ENCODE data around the gene DDB1. TPM values are rescaled to one million over a fixed set of nuclear protein-coding genes. Genes with fewer than 3 reads are reported as not detected.

DDB1 gene
- total RNA-seq, 1 experiment from 2014 or later = 284 TPM

- Histone ChIP-seq H3K9me3 (no peaks in the 10 kb centered on the region), H3K36me3 (ENCODE audit: control insufficient read depth, insufficient read depth, low read length) (no peaks in the 10 kb centered on the region; the same call in 1 of the 2 replicates), H3K4me3 (ENCODE audit: low read depth, low read length) (no peak overlapping the region), H3K4me1 (no peaks in the 10 kb centered on the region), H3K27me3 (replicated peaks; ENCODE audit: control insufficient read depth, insufficient read depth, low read length) (no peaks in the 10 kb centered on the region)
- no TSS peak for BruUV-seq (replicated peaks)
- Mint-ChIP-seq H3K36me3 (ENCODE audit: insufficient read depth, unreplicated experiment) (peaks cover 11% of the 10 kb centered on the region), H3K9me3 (ENCODE audit: unreplicated experiment) (no peaks in the 10 kb centered on the region), H3K27me3 (ENCODE audit: insufficient read depth, unreplicated experiment) (no peaks in the 10 kb centered on the region), H3K4me3 (ENCODE audit: unreplicated experiment) (no peak overlapping the region), H3K27ac (ENCODE audit: unreplicated experiment) (no peak overlapping the region), H3K4me1 (ENCODE audit: low read depth, unreplicated experiment) (no peaks in the 10 kb centered on the region)
- ChIA-PET CTCF (interaction anchor here (0.6 kb wide), 1 partner anchor 38 kb away, joined by 4 read pairs; no protein-coding TSS in a partner anchor), POLR2A (no interaction called here)
- intact Hi-C loops (cut with micrococcal nuclease; ENCODE audit: unreplicated experiment) = no loop called here
- TF ChIP-seq, protein P1, sequence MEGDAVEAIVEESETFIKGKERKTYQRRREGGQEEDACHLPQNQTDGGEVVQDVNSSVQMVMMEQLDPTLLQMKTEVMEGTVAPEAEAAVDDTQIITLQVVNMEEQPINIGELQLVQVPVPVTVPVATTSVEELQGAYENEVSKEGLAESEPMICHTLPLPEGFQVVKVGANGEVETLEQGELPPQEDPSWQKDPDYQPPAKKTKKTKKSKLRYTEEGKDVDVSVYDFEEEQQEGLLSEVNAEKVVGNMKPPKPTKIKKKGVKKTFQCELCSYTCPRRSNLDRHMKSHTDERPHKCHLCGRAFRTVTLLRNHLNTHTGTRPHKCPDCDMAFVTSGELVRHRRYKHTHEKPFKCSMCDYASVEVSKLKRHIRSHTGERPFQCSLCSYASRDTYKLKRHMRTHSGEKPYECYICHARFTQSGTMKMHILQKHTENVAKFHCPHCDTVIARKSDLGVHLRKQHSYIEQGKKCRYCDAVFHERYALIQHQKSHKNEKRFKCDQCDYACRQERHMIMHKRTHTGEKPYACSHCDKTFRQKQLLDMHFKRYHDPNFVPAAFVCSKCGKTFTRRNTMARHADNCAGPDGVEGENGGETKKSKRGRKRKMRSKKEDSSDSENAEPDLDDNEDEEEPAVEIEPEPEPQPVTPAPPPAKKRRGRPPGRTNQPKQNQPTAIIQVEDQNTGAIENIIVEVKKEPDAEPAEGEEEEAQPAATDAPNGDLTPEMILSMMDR (IDR thresholded peaks at IDR 0.05; ENCODE audit: insufficient read depth in 1 of 2, low read depth in 1 of 2, low read length in 1 of 2, severe bottlenecking in 1 of 2, unreplicated experiment in 1 of 2) = no peak
- DNase-seq = no peak
Measured at GRCh38 chr11:61343792-61344745, 11.2 kb upstream of the DDB1 start.

- CTCF ChIA-PET = no interaction called here
- Mint-ChIP-seq H3K9me3 (ENCODE audit: unreplicated experiment) (no peaks in the 10 kb centered on the region), H3K27ac (ENCODE audit: unreplicated experiment) (no peak overlapping the region), H3K4me1 (ENCODE audit: low read depth, unreplicated experiment) (no peaks in the 10 kb centered on the region), H3K4me3 (ENCODE audit: unreplicated experiment) (no peak overlapping the region), H3K36me3 (ENCODE audit: insufficient read depth, unreplicated experiment) (peaks cover 8% of the 10 kb centered on the region), H3K27me3 (ENCODE audit: insufficient read depth, unreplicated experiment) (no peaks in the 10 kb centered on the region)
- Histone ChIP-seq H3K9me3 (no peaks in the 10 kb centered on the region), H3K4me3 (ENCODE audit: low read depth, low read length) (no peak overlapping the region), H3K27me3 (replicated peaks; ENCODE audit: control insufficient read depth, insufficient read depth, low read length) (no peaks in the 10 kb centered on the region), H3K36me3 (ENCODE audit: control insufficient read depth, insufficient read depth, low read length) (no peaks in the 10 kb centered on the region; the same call in none of the 2 replicates), H3K4me1 (no peaks in the 10 kb centered on the region)
- intact Hi-C loops (cut with micrococcal nuclease; ENCODE audit: unreplicated experiment) = no loop called here
- no TSS peak for BruUV-seq (replicated peaks)
- DNase-seq = no peak
- POLR2A ChIA-PET = interaction anchor here (0.5 to 1.5 kb wide), 2 partner anchors 19 to 49 kb away, joined by 5 to 7 read pairs; partner anchors contain the start of genes CYB561A3 and TMEM138
- TF ChIP-seq, protein P1 (IDR thresholded peaks at IDR 0.05; ENCODE audit: insufficient read depth in 1 of 2, low read depth in 1 of 2, low read length in 1 of 2, severe bottlenecking in 1 of 2, unreplicated experiment in 1 of 2) = no peak
Measured at GRCh38 chr11:61342207-61342803, 9.4 kb upstream of the DDB1 start.

DNA sequence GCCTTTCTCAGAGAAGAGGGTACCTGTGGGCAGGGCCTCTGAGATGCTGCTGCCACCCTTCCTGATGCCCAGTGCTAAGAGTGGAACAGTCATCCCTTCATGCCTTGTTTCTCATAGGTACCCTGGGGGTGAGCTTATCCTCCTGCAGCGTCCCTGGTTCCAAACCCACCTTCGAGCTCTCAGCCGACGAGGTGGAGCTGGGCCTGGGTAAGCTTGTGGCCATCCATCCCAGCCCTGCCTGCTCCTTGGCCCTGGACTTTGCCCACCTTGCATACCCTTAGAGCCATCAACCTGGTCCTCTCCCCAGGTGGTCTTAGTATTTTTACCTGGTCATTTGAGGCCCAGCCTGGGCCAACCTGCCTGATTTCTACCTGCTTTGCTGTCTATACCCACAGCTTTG lies 8.8 kb upstream of the DDB1 start:
- H3K9me3 ChIP-seq = no peaks in the 10 kb centered on the region
- TF ChIP-seq, protein P1 (IDR thresholded peaks at IDR 0.05; ENCODE audit: insufficient read depth in 1 of 2, low read depth in 1 of 2, low read length in 1 of 2, severe bottlenecking in 1 of 2, unreplicated experiment in 1 of 2) = no peak
- no peaks in the 10 kb centered on the region for H3K4me1 Mint-ChIP-seq (ENCODE audit: low read depth, unreplicated experiment)
- ChIA-PET POLR2A (interaction anchor here (0.5 to 1.5 kb wide), 2 partner anchors 20 to 49 kb away, joined by 5 to 7 read pairs; partner anchors contain the start of genes CYB561A3 and TMEM138), CTCF (interaction anchor here (0.5 kb wide), 1 partner anchor 20 kb away, joined by 3 read pairs; the partner anchor contains the start of gene CYB561A3)
- no peak for DNase-seq
- intact Hi-C loops (cut with micrococcal nuclease; ENCODE audit: unreplicated experiment) = no loop called here
- no TSS peak for BruUV-seq (replicated peaks)
- no peaks in the 10 kb centered on the region for H3K27me3 ChIP-seq (replicated peaks; ENCODE audit: control insufficient read depth, insufficient read depth, low read length)
- H3K9me3 Mint-ChIP-seq (ENCODE audit: unreplicated experiment) = no peaks in the 10 kb centered on the region
- no peak overlapping the region for H3K4me3 ChIP-seq (ENCODE audit: low read depth, low read length)
- no peaks in the 10 kb centered on the region; the same call in none of the 2 replicates for H3K36me3 ChIP-seq (ENCODE audit: control insufficient read depth, insufficient read depth, low read length)
- H3K4me3 Mint-ChIP-seq (ENCODE audit: unreplicated experiment) = no peak overlapping the region
- no peaks in the 10 kb centered on the region for H3K4me1 ChIP-seq
- H3K27ac Mint-ChIP-seq (ENCODE audit: unreplicated experiment) = no peak overlapping the region
- H3K36me3 Mint-ChIP-seq (ENCODE audit: insufficient read depth, unreplicated experiment) = peaks cover 8% of the 10 kb centered on the region
- H3K27me3 Mint-ChIP-seq (ENCODE audit: insufficient read depth, unreplicated experiment) = no peaks in the 10 kb centered on the region

All from Caco-2 (cell line).